22Rv1 (cell line): ENCODE data around the gene TM4SF5.

ENCODE experiments used
- CTCF ChIP-seq: fragments of 450-650 bp; IDR thresholded peaks from 2 replicates; pipeline ENCODE4 v1.5.1; 2017; ENCODE audit warnings: mild to moderate bottlenecking
- ZFX ChIP-seq: fragments of 450-650 bp; IDR thresholded peaks from 2 replicates; pipeline ENCODE4 v1.6.1; 2017; ENCODE audit warnings: antibody characterized with exemption, borderline replicate concordance

DNA sequence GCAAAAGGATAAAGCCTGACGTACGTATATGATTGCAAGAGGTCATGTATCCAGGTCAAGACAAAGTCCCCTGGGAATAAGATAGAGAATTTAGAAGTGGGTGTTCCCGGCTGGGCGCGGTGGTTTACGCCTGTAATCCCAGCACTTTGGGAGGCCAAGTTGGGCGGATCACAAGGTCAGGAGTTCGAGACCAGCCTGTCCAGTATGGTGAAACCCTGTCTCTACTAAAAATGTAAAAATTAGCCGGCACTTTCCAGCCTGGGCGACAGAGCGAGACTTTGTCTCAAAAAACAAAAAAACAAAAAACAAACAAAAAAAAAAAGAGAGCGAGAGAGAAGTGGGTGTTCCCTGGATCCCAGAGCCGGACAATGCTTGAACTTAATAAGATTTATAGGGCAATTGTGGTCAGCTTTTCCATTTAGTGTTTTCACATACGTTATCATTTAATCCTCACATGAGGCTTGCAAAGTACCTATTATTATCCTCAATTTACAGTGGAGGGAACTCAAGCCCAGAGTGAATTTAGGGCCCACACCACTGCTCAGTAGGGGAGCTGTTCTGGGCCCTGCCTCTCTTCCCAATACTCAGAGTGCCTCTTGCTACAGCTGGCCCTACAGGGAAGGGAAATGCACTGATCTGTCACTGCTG, 16.6 kb downstream of the TM4SF5 start:
- TF ChIP-seq CTCF (no peak), ZFX (no peak)
